Measurements from ENCODE around the gene ARHGAP6.

Gene ARHGAP6

DNA sequence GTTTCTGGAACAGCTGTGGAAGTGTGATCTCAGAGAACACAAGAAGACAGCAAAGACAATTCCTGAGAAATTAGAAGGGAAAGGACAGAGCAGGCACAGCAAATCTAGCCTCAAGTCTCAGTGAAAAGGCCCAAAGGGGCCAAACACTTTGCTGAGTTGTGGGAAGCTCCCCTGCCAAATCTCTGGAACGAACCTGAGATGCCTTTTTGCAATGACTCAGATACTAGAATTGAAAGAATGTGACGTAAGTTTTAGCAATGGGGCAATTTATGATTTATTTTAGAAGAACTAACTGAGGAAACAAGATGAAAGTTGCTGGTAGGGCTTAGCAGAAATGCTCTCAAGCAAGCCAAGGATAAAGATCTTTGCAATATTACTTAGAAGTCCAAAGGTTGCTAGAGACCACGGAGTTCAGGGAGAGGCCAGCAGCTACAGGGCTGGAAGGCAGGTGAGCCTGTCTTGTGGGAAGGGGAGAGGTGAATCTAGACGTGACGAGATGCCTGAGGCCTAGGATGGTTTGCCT is 279.7 kb downstream of the ARHGAP6 start:
- Histone ChIP-seq H3K4me1 (ENCODE audit: control insufficient read depth, insufficient read depth, low read length) (no peaks in the 10 kb centered on the region), H3K36me3 (ENCODE audit: control insufficient read depth, insufficient read depth, low read length) (no peaks in the 10 kb centered on the region), H3K27ac (ENCODE audit: insufficient read depth, low read depth, low read length, poor library complexity, severe bottlenecking) (no peak overlapping the region), H3K4me3 (ENCODE audit: insufficient read depth, low read depth, low read length) (no peak overlapping the region), H3K27me3 (ENCODE audit: control insufficient read depth, insufficient read depth, low read length, poor library complexity, severe bottlenecking) (no peaks in the 10 kb centered on the region), H3K9me3 (ENCODE audit: control insufficient read depth, low read length) (no peaks in the 10 kb centered on the region)
- 89 to 94% methylated on average over 5 of the region's 5 CpGs for WGBS, 2 experiments

DNA sequence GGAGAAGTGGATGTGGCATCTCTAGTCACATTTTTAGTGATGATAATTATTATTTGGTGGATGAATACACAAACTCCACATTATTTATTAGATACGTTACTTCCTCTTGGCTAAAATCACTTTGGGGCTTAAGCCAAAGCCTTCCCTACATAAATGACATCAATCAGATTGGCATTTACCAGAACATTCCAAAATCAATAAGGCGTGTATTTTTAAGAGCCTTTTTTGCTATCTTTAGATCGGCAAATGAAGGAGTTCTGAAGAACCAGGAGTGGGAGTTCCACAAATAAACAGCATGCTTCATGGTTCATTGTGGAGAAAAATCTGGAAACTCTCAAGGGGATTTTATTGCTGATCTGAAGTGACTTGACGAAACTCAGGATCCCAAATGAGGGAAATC is 282.8 kb downstream of the ARHGAP6 start:
- no peak overlapping the region for H3K4me3 ChIP-seq (ENCODE audit: insufficient read depth, low read depth, low read length)
- H3K9me3 ChIP-seq (ENCODE audit: control insufficient read depth, low read length), result no peaks in the 10 kb centered on the region
- no peak overlapping the region for H3K27ac ChIP-seq (ENCODE audit: insufficient read depth, low read depth, low read length, poor library complexity, severe bottlenecking)
- 91 to 95% methylated on average over 4 of the region's 4 CpGs for WGBS, 2 experiments
- no peaks in the 10 kb centered on the region for H3K4me1 ChIP-seq (ENCODE audit: control insufficient read depth, insufficient read depth, low read length)
- H3K36me3 ChIP-seq (ENCODE audit: control insufficient read depth, insufficient read depth, low read length), result no peaks in the 10 kb centered on the region
- H3K27me3 ChIP-seq (ENCODE audit: control insufficient read depth, insufficient read depth, low read length, poor library complexity, severe bottlenecking), result no peaks in the 10 kb centered on the region

DNA sequence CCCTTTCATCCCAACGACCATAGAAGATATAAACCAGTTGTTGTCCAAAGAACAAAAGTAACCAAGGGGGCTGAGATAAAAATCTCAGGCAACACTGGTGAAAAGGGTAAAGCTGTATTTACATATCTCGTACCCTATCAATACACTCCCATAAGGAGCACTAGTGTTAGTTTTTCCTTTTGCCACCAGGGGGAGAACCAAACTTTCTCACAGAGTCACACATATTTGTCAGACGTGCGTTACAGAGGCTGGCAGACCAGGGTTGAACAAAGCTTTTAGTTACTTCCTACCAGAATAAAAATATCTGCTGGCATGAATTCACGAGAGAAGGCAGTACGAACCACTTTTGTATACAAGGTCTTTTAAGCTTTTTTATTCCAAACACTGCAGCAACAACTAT is 284.3 kb downstream of the ARHGAP6 start:
- H3K9me3 ChIP-seq (ENCODE audit: control insufficient read depth, low read length), result no peaks in the 10 kb centered on the region
- H3K27ac ChIP-seq (ENCODE audit: insufficient read depth, low read depth, low read length, poor library complexity, severe bottlenecking), result no peak overlapping the region
- H3K4me3 ChIP-seq (ENCODE audit: insufficient read depth, low read depth, low read length), result no peak overlapping the region
- H3K4me1 ChIP-seq (ENCODE audit: control insufficient read depth, insufficient read depth, low read length), result no peaks in the 10 kb centered on the region
- WGBS, 2 experiments, result 27 to 31% methylated on average over 5 of the region's 6 CpGs
- H3K36me3 ChIP-seq (ENCODE audit: control insufficient read depth, insufficient read depth, low read length), result no peaks in the 10 kb centered on the region
- no peaks in the 10 kb centered on the region for H3K27me3 ChIP-seq (ENCODE audit: control insufficient read depth, insufficient read depth, low read length, poor library complexity, severe bottlenecking)

DNA sequence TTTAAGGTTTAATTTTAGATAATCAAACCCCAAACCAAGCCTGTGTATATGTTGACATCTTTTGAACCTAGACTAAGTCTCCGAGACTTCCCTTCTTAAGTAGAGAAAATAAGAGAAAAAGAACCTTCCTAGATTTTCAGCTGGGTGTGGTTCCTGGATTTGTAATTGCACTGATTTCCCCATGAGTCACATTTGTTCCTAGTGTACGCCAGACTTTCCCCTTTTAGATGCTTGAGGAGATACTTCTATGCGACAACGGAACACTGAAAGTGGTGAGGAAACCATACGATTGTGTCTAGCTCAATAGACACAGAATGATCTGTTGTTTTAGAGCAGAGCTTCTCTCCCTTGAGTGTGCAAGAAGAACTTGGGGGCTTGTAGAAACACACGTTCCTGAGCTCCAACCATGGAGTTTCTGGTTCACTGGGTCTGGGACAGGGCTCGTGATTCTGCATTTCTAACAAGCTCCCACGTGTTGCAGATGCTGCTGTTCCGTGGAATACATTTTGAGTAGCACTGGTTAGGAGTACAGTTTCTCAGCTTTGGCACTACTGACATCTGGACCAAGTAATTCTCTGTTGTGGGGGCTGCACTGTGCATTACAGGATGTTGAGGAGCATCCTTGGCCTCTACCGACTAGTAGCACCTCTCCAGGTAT is 285.4 kb downstream of the ARHGAP6 start:
- H3K27ac ChIP-seq (ENCODE audit: insufficient read depth, low read depth, low read length, poor library complexity, severe bottlenecking), result no peak overlapping the region
- H3K4me3 ChIP-seq (ENCODE audit: insufficient read depth, low read depth, low read length), result no peak overlapping the region
- H3K9me3 ChIP-seq (ENCODE audit: control insufficient read depth, low read length), result no peaks in the 10 kb centered on the region
- no peaks in the 10 kb centered on the region for H3K4me1 ChIP-seq (ENCODE audit: control insufficient read depth, insufficient read depth, low read length)
- no peaks in the 10 kb centered on the region for H3K36me3 ChIP-seq (ENCODE audit: control insufficient read depth, insufficient read depth, low read length)
- no peaks in the 10 kb centered on the region for H3K27me3 ChIP-seq (ENCODE audit: control insufficient read depth, insufficient read depth, low read length, poor library complexity, severe bottlenecking)
- 91 to 92% methylated on average over 9 to 10 of the region's 10 CpGs for WGBS, 2 experiments

DNA sequence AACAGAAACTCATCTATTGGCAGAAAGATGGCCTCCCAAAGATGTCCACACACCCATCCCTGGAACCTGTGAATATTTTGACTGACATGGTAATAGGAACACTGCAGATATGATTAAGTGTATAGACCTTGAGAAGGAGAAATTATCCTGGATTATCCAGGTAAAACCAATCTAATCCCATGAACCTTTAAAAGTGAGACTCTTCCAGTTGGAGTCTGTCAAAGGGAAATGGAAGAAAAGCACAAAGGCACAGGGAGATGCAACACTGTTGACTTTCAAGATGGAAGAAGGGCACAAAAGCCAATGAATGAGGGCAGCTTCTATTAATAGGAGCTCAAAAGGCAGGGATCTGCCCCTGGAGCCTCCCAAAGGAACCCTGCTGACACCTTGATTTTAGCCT is 289.6 kb downstream of the ARHGAP6 start:
- no peaks in the 10 kb centered on the region for H3K9me3 ChIP-seq (ENCODE audit: control insufficient read depth, low read length)
- H3K27ac ChIP-seq (ENCODE audit: insufficient read depth, low read depth, low read length, poor library complexity, severe bottlenecking), result no peak overlapping the region
- H3K4me3 ChIP-seq (ENCODE audit: insufficient read depth, low read depth, low read length), result no peak overlapping the region
- H3K36me3 ChIP-seq (ENCODE audit: control insufficient read depth, insufficient read depth, low read length), result no peaks in the 10 kb centered on the region
- H3K4me1 ChIP-seq (ENCODE audit: control insufficient read depth, insufficient read depth, low read length), result no peaks in the 10 kb centered on the region
- no peaks in the 10 kb centered on the region for H3K27me3 ChIP-seq (ENCODE audit: control insufficient read depth, insufficient read depth, low read length, poor library complexity, severe bottlenecking)

DNA sequence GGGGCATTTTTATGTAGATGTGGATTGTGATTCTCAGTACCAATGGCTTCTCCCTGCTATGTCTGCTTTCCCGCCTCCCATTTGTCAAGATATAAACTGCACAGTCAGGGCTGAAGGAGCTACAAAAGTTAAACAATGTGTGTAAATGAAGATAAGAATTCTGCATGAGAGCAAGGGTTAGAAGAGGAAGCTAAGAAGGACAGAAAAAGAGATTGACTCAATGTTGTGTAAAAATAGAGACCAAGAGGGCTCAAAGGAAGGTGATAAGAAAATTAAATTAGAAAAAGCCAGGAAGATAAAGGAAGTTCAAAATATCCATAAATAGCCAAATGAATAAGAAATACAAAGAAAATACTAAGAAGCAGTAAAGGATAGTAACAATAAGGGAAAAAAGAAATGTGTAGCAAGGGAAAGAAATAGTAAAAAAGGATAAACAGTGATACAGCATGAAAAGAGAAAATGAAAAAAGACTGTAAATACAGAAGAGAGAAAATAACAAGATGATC is 290.1 kb downstream of the ARHGAP6 start:
- no peaks in the 10 kb centered on the region for H3K9me3 ChIP-seq (ENCODE audit: control insufficient read depth, low read length)
- H3K4me1 ChIP-seq (ENCODE audit: control insufficient read depth, insufficient read depth, low read length), result no peaks in the 10 kb centered on the region
- no peaks in the 10 kb centered on the region for H3K36me3 ChIP-seq (ENCODE audit: control insufficient read depth, insufficient read depth, low read length)
- 71% methylated on average over 1 of the region's 1 CpG; no CpG with 5 or more reads in 1 of the 2 experiments for WGBS, 2 experiments
- no peak overlapping the region for H3K4me3 ChIP-seq (ENCODE audit: insufficient read depth, low read depth, low read length)
- H3K27me3 ChIP-seq (ENCODE audit: control insufficient read depth, insufficient read depth, low read length, poor library complexity, severe bottlenecking), result no peaks in the 10 kb centered on the region
- H3K27ac ChIP-seq (ENCODE audit: insufficient read depth, low read depth, low read length, poor library complexity, severe bottlenecking), result no peak overlapping the region

DNA sequence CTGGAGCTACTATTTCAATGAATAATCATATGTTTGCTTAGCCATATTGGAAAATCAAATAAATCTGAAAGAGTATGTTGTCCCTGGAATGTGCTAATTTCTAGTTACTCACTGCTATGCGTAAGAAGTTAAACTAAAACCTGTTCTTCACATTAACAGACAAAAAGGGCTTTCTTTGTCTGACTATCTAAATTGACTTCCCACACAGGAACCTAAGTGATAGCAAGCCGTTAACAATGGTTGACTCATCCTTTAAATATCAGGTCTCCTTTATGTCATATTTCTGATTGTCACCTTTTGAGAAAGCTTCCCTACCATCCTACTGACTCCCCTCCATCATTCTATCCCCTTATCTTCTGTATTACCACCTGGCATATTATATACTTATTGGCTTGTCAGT is 291.1 kb downstream of the ARHGAP6 start:
- H3K4me1 ChIP-seq (ENCODE audit: control insufficient read depth, insufficient read depth, low read length), result no peaks in the 10 kb centered on the region
- H3K4me3 ChIP-seq (ENCODE audit: insufficient read depth, low read depth, low read length), result no peak overlapping the region
- WGBS, 2 experiments, result 83 to 84% methylated on average over 2 of the region's 2 CpGs
- no peaks in the 10 kb centered on the region for H3K9me3 ChIP-seq (ENCODE audit: control insufficient read depth, low read length)
- H3K27ac ChIP-seq (ENCODE audit: insufficient read depth, low read depth, low read length, poor library complexity, severe bottlenecking), result no peak overlapping the region
- no peaks in the 10 kb centered on the region for H3K27me3 ChIP-seq (ENCODE audit: control insufficient read depth, insufficient read depth, low read length, poor library complexity, severe bottlenecking)
- no peaks in the 10 kb centered on the region for H3K36me3 ChIP-seq (ENCODE audit: control insufficient read depth, insufficient read depth, low read length)

DNA sequence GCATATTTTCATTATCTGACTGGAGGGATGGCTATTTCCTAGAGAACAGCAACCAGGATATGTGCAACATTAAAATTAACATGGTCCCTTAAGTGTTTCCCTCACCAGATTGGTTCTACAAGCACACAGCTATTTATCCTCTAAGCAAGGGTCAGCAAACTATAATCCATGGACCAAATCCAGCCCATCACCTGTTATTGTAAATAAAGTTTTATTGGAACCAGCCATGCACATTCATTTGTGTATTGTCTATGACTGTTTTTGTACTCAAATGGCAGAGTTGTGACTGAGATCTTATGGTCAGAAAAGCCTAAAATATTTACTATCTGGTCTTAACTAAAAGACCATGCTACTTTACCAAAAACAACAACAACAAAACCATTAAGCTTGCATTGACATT is 294.6 kb downstream of the ARHGAP6 start:
- Histone ChIP-seq H3K27ac (ENCODE audit: insufficient read depth, low read depth, low read length, poor library complexity, severe bottlenecking) (no peak overlapping the region), H3K36me3 (ENCODE audit: control insufficient read depth, insufficient read depth, low read length) (no peaks in the 10 kb centered on the region), H3K4me3 (ENCODE audit: insufficient read depth, low read depth, low read length) (no peak overlapping the region), H3K9me3 (ENCODE audit: control insufficient read depth, low read length) (no peaks in the 10 kb centered on the region), H3K27me3 (ENCODE audit: control insufficient read depth, insufficient read depth, low read length, poor library complexity, severe bottlenecking) (no peaks in the 10 kb centered on the region), H3K4me1 (ENCODE audit: control insufficient read depth, insufficient read depth, low read length) (no peaks in the 10 kb centered on the region)

DNA sequence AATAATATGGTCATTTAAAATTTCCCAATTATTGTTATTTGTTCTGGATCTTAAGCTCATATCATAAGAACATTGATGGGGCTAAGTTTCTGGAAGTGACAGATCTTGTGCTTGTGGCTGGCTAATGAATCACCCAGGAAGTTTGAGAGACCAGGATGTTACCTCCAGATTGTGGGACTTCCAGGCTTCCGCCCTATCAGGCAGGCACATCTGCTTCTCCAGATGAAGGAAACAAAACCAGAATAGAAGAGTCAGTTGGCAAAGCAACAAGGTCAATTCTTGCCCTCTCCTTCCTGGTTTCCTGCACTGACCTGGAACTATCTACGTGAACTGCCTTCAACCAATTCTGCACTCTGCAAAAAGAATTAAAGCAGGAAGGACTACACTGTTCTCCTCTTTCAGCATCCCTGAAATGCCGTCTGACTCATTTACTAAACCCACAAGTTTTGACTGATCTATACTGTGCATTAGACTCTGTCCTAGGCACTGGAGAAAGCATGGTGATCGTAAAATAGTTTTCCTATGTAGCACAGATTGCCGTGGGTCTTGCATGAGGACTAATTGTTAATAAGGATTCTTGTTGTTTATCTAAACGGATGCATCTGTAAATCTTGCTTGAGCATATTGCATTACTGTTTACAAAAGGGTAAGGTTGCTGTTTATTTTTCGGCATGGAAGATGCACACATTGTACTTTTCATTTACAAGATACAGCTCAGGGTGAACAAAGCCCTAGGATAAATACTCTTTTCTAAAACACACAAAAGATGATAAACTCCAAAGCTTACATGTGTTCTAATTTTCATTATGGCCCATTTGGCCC is 297.9 kb downstream of the ARHGAP6 start:
- 94% methylated on average over 6 to 7 of the region's 7 CpGs for WGBS, 2 experiments
- H3K4me3 ChIP-seq (ENCODE audit: insufficient read depth, low read depth, low read length), result no peak overlapping the region
- no peaks in the 10 kb centered on the region for H3K4me1 ChIP-seq (ENCODE audit: control insufficient read depth, insufficient read depth, low read length)
- H3K36me3 ChIP-seq (ENCODE audit: control insufficient read depth, insufficient read depth, low read length), result no peaks in the 10 kb centered on the region
- no peak overlapping the region for H3K27ac ChIP-seq (ENCODE audit: insufficient read depth, low read depth, low read length, poor library complexity, severe bottlenecking)
- H3K9me3 ChIP-seq (ENCODE audit: control insufficient read depth, low read length), result no peaks in the 10 kb centered on the region
- no peaks in the 10 kb centered on the region for H3K27me3 ChIP-seq (ENCODE audit: control insufficient read depth, insufficient read depth, low read length, poor library complexity, severe bottlenecking)

DNA sequence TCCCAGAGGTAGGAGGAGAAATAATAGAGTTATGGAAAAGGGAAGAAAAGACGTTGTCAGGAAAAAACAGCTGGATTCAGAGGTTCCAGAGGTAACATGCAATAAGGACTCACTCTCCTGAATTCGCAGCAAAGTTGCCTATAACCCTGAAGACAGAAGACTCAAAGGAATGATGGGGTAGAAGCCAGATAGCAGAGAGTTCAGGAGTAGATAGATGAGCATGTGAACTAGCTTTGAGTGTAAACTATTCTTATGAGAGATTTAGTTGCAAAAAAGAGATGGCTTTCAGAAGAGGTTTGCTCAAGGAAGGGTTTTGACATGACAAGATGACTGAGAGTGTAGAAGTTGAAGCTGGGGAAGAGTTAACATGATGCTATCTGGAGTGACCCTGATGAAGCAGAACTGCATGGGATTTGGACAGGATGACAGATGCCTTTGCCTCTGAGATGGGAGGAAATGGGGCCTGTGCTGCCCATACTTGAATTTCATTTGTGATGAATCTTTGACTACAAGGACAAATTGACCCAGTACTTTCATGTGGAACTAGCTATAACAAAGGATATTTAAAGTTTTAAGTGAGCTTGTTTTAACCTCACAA is 298.6 kb downstream of the ARHGAP6 start:
- no peaks in the 10 kb centered on the region for H3K9me3 ChIP-seq (ENCODE audit: control insufficient read depth, low read length)
- H3K36me3 ChIP-seq (ENCODE audit: control insufficient read depth, insufficient read depth, low read length), result no peaks in the 10 kb centered on the region
- no peaks in the 10 kb centered on the region for H3K27me3 ChIP-seq (ENCODE audit: control insufficient read depth, insufficient read depth, low read length, poor library complexity, severe bottlenecking)
- no peak overlapping the region for H3K27ac ChIP-seq (ENCODE audit: insufficient read depth, low read depth, low read length, poor library complexity, severe bottlenecking)
- no peak overlapping the region for H3K4me3 ChIP-seq (ENCODE audit: insufficient read depth, low read depth, low read length)
- H3K4me1 ChIP-seq (ENCODE audit: control insufficient read depth, insufficient read depth, low read length), result no peaks in the 10 kb centered on the region
- 85 to 94% methylated on average over 2 of the region's 2 CpGs for WGBS, 2 experiments
